Liver (tissue), 9 donors: ENCODE measurements around the gene FNIP1. TPM values are rescaled to one million over a fixed set of nuclear protein-coding genes. Genes with fewer than 3 reads are reported as not detected.

ENCODE experiments used
- DNase-seq: peaks from one replicate; pipeline ENCODE4 v3.0.0-alpha.2; 2017; ENCODE audit warnings: low spot score
- H3K27ac ChIP-seq, 2 donors: one replicate each; pipeline ENCODE4 v1.7.0; 2013; ENCODE audit warnings: inconsistent platforms in 2 of 2, low read length in 2 of 2, control low read depth in 1 of 2, low read depth in 1 of 2, mild to moderate bottlenecking in 1 of 2
- H3K27me3 ChIP-seq, 4 donors: one replicate each; pipeline versions ENCODE4 v1.6.1 to v1.7.0; 2013; ENCODE audit warnings: low read length in 3 of 4, inconsistent platforms in 1 of 4, mild to moderate bottlenecking in 1 of 4, moderate library complexity in 1 of 4; ENCODE audit not compliant: control insufficient read depth in 4 of 4, insufficient read depth in 4 of 4
- H3K36me3 ChIP-seq, 4 donors: one replicate each; pipeline versions ENCODE4 v1.6.1 to v1.7.0; 2013; ENCODE audit warnings: low read length in 3 of 4, mild to moderate bottlenecking in 3 of 4, low read depth in 1 of 4, moderate library complexity in 1 of 4; ENCODE audit not compliant: control insufficient read depth in 4 of 4, insufficient read depth in 3 of 4
- H3K4me1 ChIP-seq, 4 donors: one replicate each; pipeline versions ENCODE4 v1.6.1 to v1.7.0; 2013; ENCODE audit warnings: low read length in 3 of 4, mild to moderate bottlenecking in 3 of 4, moderate library complexity in 1 of 4; ENCODE audit not compliant: control insufficient read depth in 4 of 4, insufficient read depth in 4 of 4
- H3K4me3 ChIP-seq, 3 donors: one replicate each; pipeline versions ENCODE4 v1.6.1 to v1.7.0; 2013; ENCODE audit warnings: low read length in 3 of 3, control low read depth in 1 of 3, low read depth in 1 of 3, mild to moderate bottlenecking in 1 of 3
- H3K9ac ChIP-seq, 2 donors: one replicate each; pipeline ENCODE4 v1.7.0; 2013; ENCODE audit warnings: low read length in 2 of 2, mild to moderate bottlenecking in 2 of 2, moderate library complexity in 2 of 2, control low read depth in 1 of 2, low read depth in 1 of 2
- H3K9me3 ChIP-seq, 4 donors: one replicate each; pipeline versions ENCODE4 v1.6.1 to v1.7.0; 2013; ENCODE audit warnings: low read length in 3 of 4; ENCODE audit not compliant: control insufficient read depth in 4 of 4
- ATF3 ChIP-seq: IDR thresholded peaks from 2 replicates; pipeline ENCODE4 v1.6.1; 2016; ENCODE audit warnings: antibody characterized with exemption
- CTCF ChIP-seq: fragments of 150-350 bp; IDR thresholded peaks from 2 replicates; pipeline ENCODE4 v1.5.1; 2017; ENCODE audit warnings: improper control_type of control experiment, low read depth, low read length; ENCODE audit not compliant: missing input control
- EGR1 ChIP-seq, 2 donors: IDR thresholded peaks; 2 replicates each; pipeline ENCODE4 v1.6.1; 2016 to 2018; ENCODE audit warnings: antibody characterized with exemption in 2 of 2, low read depth in 2 of 2
- FOXA1 ChIP-seq: IDR thresholded peaks from 2 replicates; pipeline ENCODE4 v1.6.1; 2016; ENCODE audit warnings: antibody characterized with exemption
- FOXA2 ChIP-seq: IDR thresholded peaks from 2 replicates; pipeline ENCODE4 v1.6.1; 2016; ENCODE audit warnings: antibody characterized with exemption
- GABPA ChIP-seq, 2 donors: IDR thresholded peaks in 1 of 2; conservative IDR thresholded peaks in 1 of 2; 2 replicates each; pipeline ENCODE4 v1.6.1; 2016; ENCODE audit warnings: antibody characterized with exemption in 2 of 2, mild to moderate bottlenecking in 1 of 2, moderate library complexity in 1 of 2
- HNF4A ChIP-seq, 2 donors: conservative IDR thresholded peaks; 2 replicates each; pipeline ENCODE4 v1.6.1; 2016; ENCODE audit warnings: antibody characterized with exemption in 2 of 2, mild to moderate bottlenecking in 2 of 2
- HNF4G ChIP-seq: IDR thresholded peaks from 2 replicates; pipeline ENCODE4 v1.6.1; 2016; ENCODE audit warnings: antibody characterized with exemption
- JUND ChIP-seq, 2 donors: IDR thresholded peaks; 2 replicates each; pipeline ENCODE4 v1.6.1; 2016; ENCODE audit warnings: antibody characterized with exemption in 2 of 2
- MAX ChIP-seq: IDR thresholded peaks from 2 replicates; pipeline ENCODE4 v1.6.1; 2016; ENCODE audit warnings: antibody characterized with exemption
- NR2F2 ChIP-seq: IDR thresholded peaks from 2 replicates; pipeline ENCODE4 v1.6.1; 2016; ENCODE audit warnings: antibody characterized with exemption
- RAD21 ChIP-seq, 2 donors: IDR thresholded peaks; 2 replicates each; pipeline ENCODE4 v1.6.1; 2016; ENCODE audit warnings: antibody characterized with exemption in 2 of 2, mild to moderate bottlenecking in 2 of 2
- REST ChIP-seq: IDR thresholded peaks from 2 replicates; pipeline ENCODE4 v1.6.1; 2016; ENCODE audit warnings: antibody characterized with exemption, mild to moderate bottlenecking
- RXRA ChIP-seq, 2 donors: IDR thresholded peaks; 2 replicates each; pipeline ENCODE4 v1.6.1; 2017 to 2018; ENCODE audit warnings: antibody characterized with exemption in 2 of 2, mild to moderate bottlenecking in 1 of 2
- SP1 ChIP-seq: IDR thresholded peaks from 2 replicates; pipeline ENCODE4 v1.6.1; 2018; ENCODE audit warnings: antibody characterized with exemption, mild to moderate bottlenecking
- TAF1 ChIP-seq: conservative IDR thresholded peaks from 2 replicates; pipeline ENCODE4 v1.6.1; 2016; ENCODE audit warnings: antibody characterized with exemption, mild to moderate bottlenecking
- YY1 ChIP-seq: IDR thresholded peaks from 2 replicates; pipeline ENCODE4 v1.6.1; 2016; ENCODE audit warnings: antibody characterized with exemption, mild to moderate bottlenecking
- ZBTB33 ChIP-seq: IDR thresholded peaks from 2 replicates; pipeline ENCODE4 v1.6.1; 2016; ENCODE audit warnings: antibody characterized with exemption
- WGBS: extraction: QIAGEN DNeasy Blood & Tissue Kit; methylation state at CpG from one replicate; pipeline ENCODE4 v1.1.7; 2013; 5-methylcytosine and 5-hydroxymethylcytosine counted together
- polyA plus RNA-seq, 2 donors: library from polyadenylated mRNA; stranded (reverse) in 1 of 2; unstranded in 1 of 2; fragments of 200-250 nt in 1 of 2; fragments of >200 nt in 1 of 2; fragmentation: Nextera tagmentation in 1 of 2; extraction: Ambion mirVana in 1 of 2; gene quantifications; one replicate each; pipeline versions ENCODE4 v1.2.1 to v1.2.3, GENCODE V29; 2013 to 2015
- total RNA-seq, 2 donors: library from RNA; depleted of rRNA; stranded (reverse); fragments of >200 nt; gene quantifications; one replicate each; pipeline ENCODE4 v1.2.3, GENCODE V29; 2014
- donor health status: healthy.
- donor health status: healthy.
- donor health status: healthy.
- donor health status: healthy.
- donor health status: healthy.

Gene FNIP1
- total and polyA plus RNA-seq, 4 donors = 3.7 to 34.0 (median 13.8) TPM

- TF ChIP-seq REST = no peak
- no peak for TF ChIP-seq HNF4A (conservative IDR thresholded peaks at IDR 0.05)
- no peak for TF ChIP-seq ATF3
These were observed 156.6 kb downstream of the FNIP1 start (continued) for GRCh38 chr5:131640043-131640856.

GRCh38 chr5:131639148-131639547 lies 157.7 kb downstream of the FNIP1 start:
- Histone ChIP-seq H3K36me3 (peaks cover 0 to 5% (median under 1%) of the 10 kb centered on the region in 4 donors), H3K27ac (no peak overlapping the region), H3K4me3 (no peak overlapping the region), H3K4me1 (peaks cover 0 to 11% (median 3%) of the 10 kb centered on the region in 4 donors), H3K9me3 (no peaks in the 10 kb centered on the region), H3K9ac (no peak overlapping the region), H3K27me3 (no peaks in the 10 kb centered on the region)
- no peak for DNase-seq
- no peak for TF ChIP-seq EGR1 (IDR thresholded peaks at IDR 0.05; ENCODE audit: low read depth in 2 of 2)

GRCh38 chr5:131637694-131638093 lies 159.1 kb downstream of the FNIP1 start:
- no peak overlapping the region for H3K9ac ChIP-seq
- H3K4me1 ChIP-seq = peaks cover 3 to 21% (median 7%) of the 10 kb centered on the region in 4 donors
- TF ChIP-seq NR2F2 (no peak), ATF3 (no peak), FOXA2 (no peak), RXRA (IDR thresholded peaks at IDR 0.05) (no peak), EGR1 (IDR thresholded peaks at IDR 0.05; ENCODE audit: low read depth in 2 of 2) (no peak), FOXA1 (no peak), TAF1 (no peak), RAD21 (IDR thresholded peaks at IDR 0.05) (no peak), ZBTB33 (no peak), JUND (IDR thresholded peaks at IDR 0.05) (no peak), REST (no peak), YY1 (no peak), SP1 (no peak), MAX (no peak), GABPA (IDR thresholded peaks at IDR 0.05 in 1 of 2, conservative IDR thresholded peaks at IDR 0.05 in 1 of 2) (no peak), CTCF (no peak), HNF4A (conservative IDR thresholded peaks at IDR 0.05) (no peak), HNF4G (no peak)
- no peaks in the 10 kb centered on the region for H3K27me3 ChIP-seq
- peaks cover 0 to 5% (median 0%) of the 10 kb centered on the region in 4 donors for H3K36me3 ChIP-seq
- DNase-seq = no peak
- H3K9me3 ChIP-seq = no peaks in the 10 kb centered on the region
- H3K27ac ChIP-seq = no peak overlapping the region
- no peak overlapping the region for H3K4me3 ChIP-seq
- WGBS = 88% methylated on average over 4 of the region's 4 CpGs
